CD1c-positive myeloid dendritic cell (primary cell): Measurements from ENCODE around the gene NR2C2.

Source experiments
- DNase-seq: peaks from one replicate; pipeline ENCODE4 v3.0.0-alpha.2; 2016; ENCODE audit errors: extremely low spot score

Gene NR2C2

GRCh38 chr3:15017191-15017590, 69.8 kb downstream of the NR2C2 start:
- DNase-seq: no peak

- no peak for DNase-seq
These were observed 75.9 kb downstream of the NR2C2 start for GRCh38 chr3:15023249-15023648.

- DNase-seq: no peak
These were observed 76.3 kb downstream of the NR2C2 start for GRCh38 chr3:15023719-15024118.

GRCh38 chr3:15029625-15030024, 82.2 kb downstream of the NR2C2 start:
- no peak for DNase-seq

GRCh38 chr3:15032650-15033049, 85.3 kb downstream of the NR2C2 start:
- no peak for DNase-seq

GRCh38 chr3:15033103-15033502, 85.7 kb downstream of the NR2C2 start:
- DNase-seq: no peak

- no peak for DNase-seq
These were observed 90.9 kb downstream of the NR2C2 start for GRCh38 chr3:15038306-15038705.

GRCh38 chr3:15040844-15041243, 93.5 kb downstream of the NR2C2 start:
- no peak for DNase-seq

- DNase-seq: no peak
These were observed 94.6 kb downstream of the NR2C2 start for GRCh38 chr3:15041950-15042349.

- no peak for DNase-seq
These were observed 95.6 kb downstream of the NR2C2 start for GRCh38 chr3:15042936-15043335.

- DNase-seq: no peak
These were observed 96.2 kb downstream of the NR2C2 start for GRCh38 chr3:15043408-15044171.

GRCh38 chr3:15044326-15044725, 96.9 kb downstream of the NR2C2 start:
- DNase-seq: no peak

- no peak for DNase-seq
These were observed 98.3 kb downstream of the NR2C2 start for GRCh38 chr3:15045667-15046066.

GRCh38 chr3:15049584-15049983, 102.2 kb downstream of the NR2C2 start:
- DNase-seq: no peak

- DNase-seq: peak; percentile 15
These were observed 103.2 kb downstream of the NR2C2 start for GRCh38 chr3:15050405-15051092.

GRCh38 chr3:15051531-15051930, 104.1 kb downstream of the NR2C2 start:
- peak; percentile 48 for DNase-seq

- DNase-seq: no peak
These were observed 105.2 kb downstream of the NR2C2 start for GRCh38 chr3:15052335-15053242.

GRCh38 chr3:15053541-15053940, 106.2 kb downstream of the NR2C2 start:
- no peak for DNase-seq

GRCh38 chr3:15055019-15055557, 107.7 kb downstream of the NR2C2 start:
- peak; percentile 3 for DNase-seq

GRCh38 chr3:15056676-15057404, 109.5 kb downstream of the NR2C2 start:
- no peak for DNase-seq

- no peak for DNase-seq
These were observed 112.6 kb downstream of the NR2C2 start for GRCh38 chr3:15060029-15060428.
